Measurements from ENCODE around the gene RNPS1. TPM values are rescaled to one million over a fixed set of nuclear protein-coding genes. Genes with fewer than 3 reads are reported as not detected.

RNPS1 gene
- total RNA-seq, 1 donor from 2014 or later: 37.2 TPM

DNA sequence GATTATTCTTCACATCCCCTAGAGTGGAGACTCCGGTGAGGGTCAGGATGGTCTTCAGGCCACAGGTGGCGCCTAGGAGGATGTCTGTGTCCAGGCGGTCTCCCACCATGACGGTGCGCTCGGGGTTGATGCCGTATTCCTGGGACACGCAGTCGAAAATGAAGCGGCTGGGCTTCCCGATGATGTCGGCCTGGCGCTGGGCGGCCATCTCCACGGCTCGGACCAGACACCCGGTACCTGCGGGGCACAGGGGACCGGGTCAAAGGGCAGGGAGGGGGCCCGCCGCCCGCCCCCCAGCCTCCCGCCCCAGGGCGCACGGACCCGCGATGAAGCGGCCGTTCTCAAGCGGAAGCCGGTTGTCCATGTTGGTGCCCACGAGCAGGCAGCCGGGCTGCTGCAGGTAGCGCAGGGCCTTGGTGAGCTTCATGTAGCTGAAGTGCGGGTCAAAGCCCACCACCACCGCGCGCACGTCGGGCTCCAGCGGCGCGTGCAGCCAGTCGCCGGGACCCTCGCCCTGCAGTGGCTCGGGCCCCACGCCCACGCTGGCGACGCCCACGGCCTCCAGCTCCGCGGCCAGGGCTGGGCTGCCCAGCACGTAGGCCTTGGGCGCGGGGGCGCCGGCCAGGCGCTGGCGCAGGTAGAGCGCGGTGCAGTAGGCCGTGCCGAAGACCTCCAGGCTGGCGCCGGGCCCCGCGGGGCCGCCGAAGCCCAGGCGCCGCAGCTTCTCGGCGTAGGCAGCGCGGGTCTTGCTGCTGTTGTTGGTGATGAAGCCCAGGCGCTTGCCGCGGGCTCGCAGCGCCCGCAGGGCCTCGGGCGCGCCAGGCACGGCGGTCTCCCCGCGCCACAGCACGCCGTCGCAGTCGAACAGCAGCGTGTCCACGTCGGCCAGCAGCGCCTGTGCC is 53.9 kb downstream of the RNPS1 start:
- peak in 1 of 2 donors; percentile 29 for DNase-seq (ENCODE audit: low read depth in 2 of 2)

DNA sequence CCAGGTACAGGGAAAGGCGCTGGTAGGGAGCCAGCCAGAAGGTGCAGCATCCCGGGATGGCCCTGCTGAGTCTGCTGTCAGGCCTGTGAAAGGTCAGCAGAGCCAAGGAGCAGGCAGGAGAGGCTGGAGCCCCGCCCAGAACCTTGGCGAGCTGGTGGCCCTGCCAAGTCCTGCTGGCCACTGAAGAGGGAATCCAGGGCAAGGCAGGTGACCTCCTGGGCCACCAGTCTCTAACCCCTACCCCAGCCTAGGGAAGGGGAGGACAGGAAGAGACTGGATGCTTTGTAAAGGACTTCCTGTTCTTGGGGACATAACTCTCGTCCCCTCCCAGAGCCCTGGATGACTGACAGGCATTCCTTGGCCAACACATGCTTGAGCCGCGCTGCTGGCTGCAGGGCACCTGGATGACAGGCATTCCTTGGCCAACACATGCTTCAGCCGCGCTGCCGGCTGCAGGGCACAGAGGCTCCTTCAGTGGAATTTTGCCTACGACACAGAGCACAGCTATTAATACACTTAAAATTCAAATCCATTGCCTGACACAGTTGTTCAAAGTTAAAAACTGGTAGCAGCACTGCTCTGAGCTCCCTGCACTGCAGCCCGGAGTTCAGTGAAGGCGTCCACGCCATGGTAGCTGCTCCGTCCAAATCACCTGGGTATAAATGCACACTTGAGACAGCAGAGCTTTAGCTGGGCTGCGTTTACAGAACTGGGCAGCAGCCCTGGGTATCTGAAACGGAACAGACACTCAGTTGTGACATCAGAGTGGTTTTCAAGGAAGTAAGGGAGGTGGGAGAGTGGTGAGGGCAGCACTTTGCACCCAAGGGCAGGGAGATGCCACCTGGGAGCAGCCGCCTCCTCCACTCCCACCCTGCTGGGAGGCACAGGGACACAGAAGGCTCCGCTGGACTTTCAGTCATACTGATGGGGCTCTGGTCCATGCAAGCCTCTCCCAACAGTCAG is 55.3 kb downstream of the RNPS1 start:
- no peak for DNase-seq (ENCODE audit: low read depth in 2 of 2)

DNA sequence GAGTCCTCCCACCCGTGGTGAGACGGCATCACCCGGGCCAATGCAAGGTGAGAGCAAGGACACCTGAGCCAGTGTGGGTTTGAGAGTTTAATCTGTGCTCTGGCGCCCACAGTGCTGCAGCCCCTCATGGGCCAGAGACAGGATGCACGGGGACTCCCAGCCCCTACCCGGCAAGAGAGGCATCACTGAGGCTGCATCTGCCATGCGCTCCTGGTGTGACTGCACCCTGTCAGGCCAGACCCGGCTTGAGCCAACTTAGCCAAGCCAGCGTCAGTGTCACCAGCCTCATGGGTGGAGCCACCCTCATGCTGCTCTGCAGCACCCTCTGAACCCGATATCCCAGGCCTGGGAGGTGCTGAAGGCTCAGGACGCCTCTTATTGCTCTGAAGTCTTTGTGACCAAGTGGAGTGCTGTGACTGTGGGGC is 56.0 kb downstream of the RNPS1 start:
- DNase-seq (ENCODE audit: low read depth in 2 of 2): no peak

DNA sequence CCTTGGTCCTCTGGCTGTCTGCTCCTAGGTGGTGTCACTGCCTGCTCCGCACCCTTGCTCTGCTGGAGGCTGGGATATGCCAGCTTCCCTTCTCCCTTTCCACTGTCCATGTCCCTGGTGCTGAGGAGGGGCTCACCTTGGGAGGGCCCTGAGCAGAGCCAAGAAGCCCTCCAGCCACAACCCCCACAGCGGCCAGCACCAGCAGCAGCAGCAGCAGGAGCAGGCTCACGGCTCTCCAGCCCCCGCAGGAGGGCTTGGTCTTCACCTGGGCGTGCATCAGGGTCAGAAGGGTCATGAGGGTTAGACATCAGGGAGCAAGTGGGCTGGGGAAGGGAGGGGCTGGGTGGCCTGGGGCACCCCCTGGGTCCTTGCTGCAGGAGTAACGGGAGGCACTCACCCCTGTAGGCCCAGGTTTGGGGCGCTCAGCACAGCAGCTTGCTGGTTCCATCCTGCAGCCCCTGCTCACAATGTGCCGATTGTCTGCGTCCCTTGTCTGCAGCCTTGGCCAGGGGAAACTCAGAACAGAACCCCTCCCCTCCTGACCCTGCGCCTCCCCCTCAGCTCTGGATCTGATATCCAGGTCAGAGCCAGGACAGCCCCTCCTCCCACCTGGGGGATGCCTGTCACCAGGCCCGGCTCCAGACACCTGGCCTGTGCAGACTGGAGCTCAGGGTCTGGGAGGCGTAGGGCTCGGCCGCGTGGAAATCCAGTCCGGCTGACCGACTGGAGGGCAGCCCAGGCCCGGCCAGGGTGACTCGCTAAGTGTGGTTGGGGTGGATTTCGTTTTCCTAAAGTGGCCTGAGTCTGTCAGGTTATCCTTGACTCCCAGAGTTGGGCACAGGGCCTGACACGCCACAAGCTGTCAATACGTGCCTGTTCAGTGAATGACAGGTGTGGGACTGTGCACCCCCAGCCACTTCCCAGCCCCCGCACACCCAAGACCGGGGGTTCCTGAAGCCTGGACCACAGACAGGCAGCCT is 57.2 kb downstream of the RNPS1 start, which contains the start of gene BRICD5:
Gene BRICD5 (minus strand): TSS at position 478 of the 980 bp plus-strand sequence. CDS start 30 bp downstream, at position 448.
- no peak for DNase-seq (ENCODE audit: low read depth in 2 of 2)

DNA sequence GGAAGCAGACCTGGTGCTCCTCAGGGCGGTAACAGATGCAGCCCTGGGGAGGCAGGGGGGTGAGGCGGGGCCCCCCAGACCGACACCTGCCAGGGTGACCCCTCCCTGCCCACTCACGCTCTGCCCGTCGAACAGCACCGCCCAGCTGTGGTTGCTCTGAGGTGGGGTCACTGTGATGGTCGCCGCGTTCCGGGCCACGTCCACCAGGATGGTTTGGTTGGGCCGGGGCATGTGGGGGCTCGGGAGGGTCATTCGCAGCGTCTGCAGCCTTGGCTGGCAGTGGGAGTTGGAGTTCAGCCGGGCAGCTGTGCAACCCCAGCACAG is 58.0 kb downstream of the RNPS1 start:
- DNase-seq (ENCODE audit: low read depth in 2 of 2): no peak

DNA sequence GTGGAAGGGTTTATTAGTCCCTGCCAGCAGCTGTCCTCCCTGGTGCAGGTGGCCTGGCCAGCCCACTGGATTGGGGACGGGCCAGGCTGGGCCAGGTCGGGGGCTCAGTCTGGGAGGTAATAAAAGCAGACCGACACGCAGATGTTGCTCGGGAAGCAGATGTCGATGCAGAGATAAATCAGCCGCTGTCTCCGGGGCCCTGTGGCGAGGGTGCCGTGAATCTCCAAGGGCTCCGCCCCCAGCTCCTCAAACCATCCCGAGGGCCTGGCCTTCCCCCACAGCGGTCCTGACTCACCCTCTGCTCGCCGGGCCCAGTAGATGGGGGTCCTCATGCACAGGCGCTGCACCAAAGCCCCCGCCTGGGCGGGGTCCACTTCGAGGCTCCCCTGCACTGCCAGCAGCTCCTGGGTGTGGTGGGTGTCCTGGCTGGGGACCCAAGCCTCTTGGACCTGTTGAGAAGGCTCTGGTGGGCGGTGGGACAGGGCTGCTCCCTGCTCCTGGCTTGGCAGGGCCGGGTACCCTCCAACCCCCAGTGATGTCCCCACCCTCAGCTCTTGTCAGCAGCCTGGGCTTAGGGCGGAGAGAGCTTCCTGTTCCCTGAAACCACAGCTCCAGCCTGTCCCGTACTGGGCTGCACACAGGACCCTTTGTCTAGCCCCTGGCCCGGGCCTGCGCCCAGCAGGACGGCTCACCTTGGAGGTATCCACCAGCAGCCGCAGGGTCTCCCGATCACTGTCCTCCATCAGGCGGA is 58.5 kb downstream of the RNPS1 start:
- DNase-seq (ENCODE audit: low read depth in 2 of 2): no peak

DNA sequence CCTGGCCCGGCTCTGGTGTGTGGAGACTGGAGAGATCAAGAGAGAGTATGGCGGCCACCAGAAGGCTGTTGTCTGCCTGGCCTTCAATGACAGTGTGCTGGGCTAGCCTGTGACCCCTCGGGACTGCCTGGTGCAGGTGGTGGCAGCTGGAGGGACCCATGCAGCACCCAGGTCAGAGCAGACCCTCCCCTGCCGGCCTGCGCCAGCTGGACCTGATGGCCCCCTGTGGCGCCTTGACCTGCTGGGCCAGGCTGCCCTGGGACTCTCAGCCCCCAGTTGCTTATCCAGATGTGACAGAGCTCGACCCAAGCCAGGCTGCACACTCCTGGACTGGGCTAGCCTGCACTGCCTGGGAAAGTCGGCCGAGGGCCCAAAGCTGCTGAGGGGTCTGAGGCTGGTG is 59.2 kb downstream of the RNPS1 start:
- DNase-seq (ENCODE audit: low read depth in 2 of 2): no peak

DNA sequence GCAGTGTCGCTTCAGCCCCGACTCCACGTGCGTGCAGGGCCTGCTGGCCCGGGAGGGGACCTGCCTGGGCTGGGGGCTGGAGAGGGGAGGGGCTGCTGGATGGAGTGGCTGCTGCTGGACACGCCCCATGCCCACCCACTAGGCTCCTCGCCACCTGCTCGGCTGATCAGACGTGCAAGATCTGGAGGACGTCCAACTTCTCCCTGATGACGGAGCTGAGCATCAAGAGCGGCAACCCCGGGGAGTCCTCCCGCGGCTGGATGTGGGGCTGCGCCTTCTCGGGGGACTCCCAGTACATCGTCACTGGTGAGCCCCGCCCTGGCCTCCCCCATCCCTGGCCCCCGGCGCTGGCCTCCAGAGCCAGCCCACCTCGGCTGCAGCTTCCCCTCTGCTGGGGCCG is 59.6 kb downstream of the RNPS1 start:
- DNase-seq (ENCODE audit: low read depth in 2 of 2): no peak

DNA sequence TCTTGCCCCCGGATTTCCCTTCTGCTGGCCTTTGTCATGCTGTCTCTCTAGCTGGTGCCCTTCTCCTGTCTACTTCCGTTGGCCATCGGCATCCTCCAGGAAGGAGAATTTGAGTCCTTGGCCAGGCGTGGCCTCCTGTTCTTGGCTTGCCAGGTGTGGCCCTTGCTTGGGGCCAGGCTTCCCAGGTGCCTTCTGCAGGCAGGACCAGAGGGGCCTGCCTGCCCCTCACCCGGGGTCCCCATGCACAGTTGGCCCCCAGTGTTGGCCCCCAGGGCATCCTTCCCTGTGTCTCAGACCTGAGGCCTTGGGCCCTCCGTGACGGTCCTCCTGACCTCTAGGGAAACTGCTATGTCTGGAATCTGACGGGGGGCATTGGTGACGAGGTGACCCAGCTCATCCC is 60.1 kb downstream of the RNPS1 start:
- no peak for DNase-seq (ENCODE audit: low read depth in 2 of 2)

DNA sequence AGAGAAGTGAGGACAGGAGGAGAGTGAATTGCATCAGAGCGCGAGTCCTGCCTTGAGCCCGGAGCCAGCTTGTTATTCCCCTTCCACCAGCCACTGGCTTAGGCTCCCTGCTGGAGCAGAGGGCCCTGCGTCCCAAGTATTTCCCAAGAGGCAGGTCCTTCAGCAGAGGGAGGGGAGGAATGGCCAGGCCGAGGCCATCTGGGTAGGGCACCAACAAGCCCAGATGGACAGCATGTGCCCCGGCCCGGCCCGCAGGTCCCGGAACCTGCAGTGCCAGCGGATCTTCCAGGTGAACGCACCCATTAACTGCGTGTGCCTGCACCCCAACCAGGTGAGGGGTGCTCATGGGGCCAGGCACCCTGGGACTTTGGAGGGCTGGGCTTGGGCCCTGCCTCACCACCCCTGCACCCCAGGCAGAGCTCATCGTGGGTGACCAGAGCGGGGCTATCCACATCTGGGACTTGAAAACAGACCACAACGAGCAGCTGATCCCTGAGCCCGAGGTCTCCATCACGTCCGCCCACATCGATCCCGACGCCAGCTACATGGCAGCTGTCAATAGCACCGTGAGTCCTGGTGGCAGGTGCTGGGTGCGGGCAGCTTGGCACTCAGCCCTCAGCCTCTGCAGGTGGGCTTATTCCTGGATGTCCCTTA is 61.0 kb downstream of the RNPS1 start:
- DNase-seq (ENCODE audit: low read depth in 2 of 2): no peak

DNA sequence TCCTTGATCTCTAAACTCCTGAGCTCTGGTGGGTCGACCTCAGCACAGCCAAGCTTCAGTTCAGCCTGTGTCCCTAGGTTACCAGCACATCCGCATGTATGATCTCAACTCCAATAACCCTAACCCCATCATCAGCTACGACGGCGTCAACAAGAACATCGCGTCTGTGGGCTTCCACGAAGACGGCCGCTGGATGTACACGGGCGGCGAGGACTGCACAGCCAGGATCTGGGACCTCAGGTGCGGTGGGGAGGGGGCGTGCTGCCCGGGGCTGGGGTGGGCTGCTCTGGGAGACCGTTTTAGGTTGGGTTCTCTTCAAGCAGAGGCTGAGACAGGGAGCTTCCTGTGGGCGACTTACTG is 61.5 kb downstream of the RNPS1 start:
- DNase-seq (ENCODE audit: low read depth in 2 of 2): no peak

DNA sequence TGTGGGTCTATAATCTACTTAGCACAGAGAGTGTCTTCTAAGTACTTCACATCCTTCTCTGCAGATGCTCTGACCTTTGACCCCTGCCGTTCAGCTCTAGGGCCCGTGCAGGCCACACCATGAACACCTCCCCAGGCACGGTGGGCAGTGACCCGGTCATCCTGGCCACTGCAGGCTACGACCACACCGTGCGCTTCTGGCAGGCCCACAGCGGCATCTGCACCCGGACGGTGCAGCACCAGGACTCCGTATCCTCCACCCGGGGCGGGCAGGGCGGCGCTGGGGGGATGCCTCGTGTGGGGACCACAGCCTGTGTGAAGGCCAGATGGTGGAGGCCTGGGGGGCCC is 62.0 kb downstream of the RNPS1 start:
- no peak for DNase-seq (ENCODE audit: low read depth in 2 of 2)

DNA sequence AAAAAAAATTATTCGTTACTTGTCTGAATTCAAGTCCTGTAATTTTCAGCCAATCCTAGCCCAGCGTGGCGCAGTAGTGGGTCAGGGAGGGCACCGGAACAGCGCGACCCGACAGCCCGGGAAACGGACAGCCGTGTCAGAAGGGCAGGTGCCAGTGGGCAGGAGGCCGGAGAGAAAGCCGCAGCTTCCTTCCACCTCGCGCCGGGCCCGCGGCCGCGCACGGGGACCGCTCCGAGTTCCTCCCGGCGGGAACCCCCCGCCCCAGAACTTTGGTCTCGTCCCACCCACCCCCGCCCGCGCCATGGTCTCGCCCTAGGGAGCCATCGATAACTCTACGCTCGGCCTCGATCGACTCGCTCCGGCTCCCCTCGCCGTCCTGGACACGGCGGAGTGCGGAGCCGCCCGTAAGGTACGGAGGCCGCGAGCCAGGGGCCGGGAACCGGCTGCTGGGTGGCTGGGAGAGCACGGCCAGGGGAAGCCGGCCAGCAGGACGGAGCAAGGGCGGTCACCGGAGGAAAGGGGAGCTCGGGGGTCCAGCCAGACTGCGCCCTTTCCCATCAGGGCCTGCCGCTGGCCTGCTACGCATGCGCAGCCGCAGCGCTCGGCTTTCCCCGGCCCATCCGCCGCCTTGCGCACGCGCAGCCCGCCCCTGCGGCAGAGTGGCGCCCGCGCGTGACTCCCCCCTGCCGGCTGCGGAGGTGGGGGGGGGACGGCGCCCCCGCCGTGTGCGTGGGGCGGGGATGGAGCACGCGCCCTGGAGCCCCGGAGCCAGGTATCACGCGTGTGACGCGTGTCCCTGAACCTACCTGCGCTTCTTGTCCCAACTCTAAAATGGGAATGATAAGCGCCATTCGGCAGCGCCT is 62.6 kb downstream of the RNPS1 start, which contains the start of gene MLST8:
Gene MLST8 (plus strand): TSS at position 351 of the 863 bp plus-strand sequence. CDS start 632 bp downstream, outside the sequence.
- peak; percentile 64 to 88 for DNase-seq (ENCODE audit: low read depth in 2 of 2)

DNA sequence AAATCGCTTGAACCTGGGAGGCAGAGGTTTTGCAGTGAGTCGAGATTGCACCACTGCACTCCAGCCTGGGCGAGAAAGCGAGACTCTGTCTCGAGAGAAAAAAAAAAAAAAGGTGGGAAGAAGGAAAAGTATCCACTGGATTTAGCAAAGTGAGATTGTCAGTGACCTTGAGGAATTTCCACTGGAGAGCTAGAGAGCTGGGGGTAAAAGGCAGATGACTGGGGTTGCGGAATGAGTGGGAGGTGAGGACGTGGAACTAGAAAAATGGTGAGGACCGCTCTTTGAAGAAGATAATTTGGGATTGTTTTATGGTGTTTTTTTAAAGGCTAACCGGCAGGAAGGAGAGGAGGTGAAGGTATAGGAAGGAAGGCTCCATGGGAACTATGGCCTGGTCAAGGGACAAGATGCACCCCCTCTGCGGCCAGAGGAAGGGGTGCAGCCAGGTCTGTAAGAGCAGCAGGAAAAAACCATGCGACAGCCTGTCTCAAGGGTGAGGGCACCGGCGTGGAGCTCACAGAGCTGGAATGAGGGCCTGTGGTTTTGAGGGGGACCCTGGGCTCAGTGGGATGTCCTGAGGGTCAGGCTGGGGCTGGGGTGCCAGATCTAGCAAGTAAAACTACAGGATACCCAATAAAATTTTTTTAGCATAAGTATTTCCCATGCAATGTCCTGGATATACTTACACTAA is 63.4 kb downstream of the RNPS1 start:
- DNase-seq (ENCODE audit: low read depth in 2 of 2): no peak

Measured in dermis microvascular lymphatic vessel endothelial cell (primary cell).